Measurements from ENCODE around the gene SPATA31D3.
"Not testable (repeated sequence)": the region's sequence is repeated elsewhere in the genome, so short reads cannot be mapped to it uniquely, and the experiment has no call there.

The SPATA31D3 gene

DNA sequence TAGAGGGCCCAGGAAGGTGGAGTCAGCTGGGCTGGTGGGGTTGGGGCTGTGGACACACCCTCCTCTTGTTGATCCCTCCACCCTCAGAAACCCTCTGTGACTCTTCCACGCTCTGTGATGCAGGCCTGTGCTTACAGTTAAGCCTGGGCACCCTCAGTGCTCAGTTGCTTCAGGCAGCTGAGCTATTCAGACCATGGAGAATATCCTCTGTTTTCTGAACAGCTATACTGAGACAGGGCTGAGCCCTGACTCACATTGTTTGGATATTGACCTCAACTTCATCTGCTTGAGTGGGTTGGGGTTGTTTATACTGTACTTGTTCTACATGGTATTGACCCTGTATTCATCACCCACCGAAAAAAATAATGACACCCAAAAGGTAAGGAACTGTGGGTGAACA, at the start of gene SPATA31D3:
SPATA31D3 (plus strand) TSS at position 108 of the 400 bp plus-strand sequence; CDS start at position 194, 86 bp downstream.
- H3K36me3 ChIP-seq (ENCODE audit: low read length); H3F3A ChIP-seq (ENCODE audit: insufficient read depth); H2AFZ ChIP-seq (ENCODE audit: low read depth, low read length, severe bottlenecking); H3K27me3 ChIP-seq (ENCODE audit: low read length); H3K9me3 ChIP-seq (ENCODE audit: insufficient read depth, low read length); H3K27ac ChIP-seq (ENCODE audit: low read depth, low read length); H3K79me2 ChIP-seq (ENCODE audit: insufficient read depth, low read length); H3K9ac ChIP-seq (ENCODE audit: low read length); H3K9me2 ChIP-seq (replicated peaks; ENCODE audit: insufficient read depth, low read length); H3K4me3 ChIP-seq (ENCODE audit: insufficient read depth, low read length, poor library complexity, severe bottlenecking); H3K4me2 ChIP-seq (ENCODE audit: low read depth, low read length, poor library complexity, severe bottlenecking); H4K20me1 ChIP-seq (ENCODE audit: low read depth, low read length): not testable (repeated sequence)

DNA sequence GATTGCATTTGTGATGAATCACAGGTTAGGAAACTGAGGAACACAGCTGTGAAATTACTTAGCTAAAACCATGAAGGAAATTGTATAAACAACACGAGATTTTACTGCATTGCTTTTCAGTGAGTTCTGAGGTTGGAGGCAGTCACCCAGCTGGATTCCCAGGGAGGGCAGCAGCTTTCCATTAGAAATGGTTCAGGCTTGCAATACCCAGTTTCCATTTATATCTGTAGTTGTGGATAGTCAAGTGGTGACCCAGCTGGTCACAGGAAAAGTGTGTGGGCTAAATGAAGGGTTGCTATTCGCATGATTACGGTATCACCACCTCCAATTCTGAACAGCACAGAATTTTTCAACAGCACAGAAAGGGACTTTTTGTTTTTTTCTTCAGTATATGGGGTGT, 49.4 kb upstream of the SPATA31D3 start:
- Histone ChIP-seq H3K4me2 (ENCODE audit: low read depth, low read length, poor library complexity, severe bottlenecking) (no peak overlapping the region), H3K9me2 (replicated peaks; ENCODE audit: insufficient read depth, low read length) (no peaks in the 10 kb centered on the region), H3K36me3 (ENCODE audit: low read length) (no peaks in the 10 kb centered on the region), H3K27ac (ENCODE audit: low read depth, low read length) (no peak overlapping the region), H3F3A (ENCODE audit: insufficient read depth) (no peaks in the 10 kb centered on the region), H3K9ac (ENCODE audit: low read length) (no peak overlapping the region), H3K4me3 (ENCODE audit: insufficient read depth, low read length, poor library complexity, severe bottlenecking) (no peak overlapping the region), H3K9me3 (ENCODE audit: insufficient read depth, low read length) (no peaks in the 10 kb centered on the region), H3K79me2 (ENCODE audit: insufficient read depth, low read length) (no peaks in the 10 kb centered on the region), H3K27me3 (ENCODE audit: low read length) (no peaks in the 10 kb centered on the region), H4K20me1 (ENCODE audit: low read depth, low read length) (no peaks in the 10 kb centered on the region), H2AFZ (ENCODE audit: low read depth, low read length, severe bottlenecking) (no peak overlapping the region)
- TF ChIP-seq, protein P1, sequence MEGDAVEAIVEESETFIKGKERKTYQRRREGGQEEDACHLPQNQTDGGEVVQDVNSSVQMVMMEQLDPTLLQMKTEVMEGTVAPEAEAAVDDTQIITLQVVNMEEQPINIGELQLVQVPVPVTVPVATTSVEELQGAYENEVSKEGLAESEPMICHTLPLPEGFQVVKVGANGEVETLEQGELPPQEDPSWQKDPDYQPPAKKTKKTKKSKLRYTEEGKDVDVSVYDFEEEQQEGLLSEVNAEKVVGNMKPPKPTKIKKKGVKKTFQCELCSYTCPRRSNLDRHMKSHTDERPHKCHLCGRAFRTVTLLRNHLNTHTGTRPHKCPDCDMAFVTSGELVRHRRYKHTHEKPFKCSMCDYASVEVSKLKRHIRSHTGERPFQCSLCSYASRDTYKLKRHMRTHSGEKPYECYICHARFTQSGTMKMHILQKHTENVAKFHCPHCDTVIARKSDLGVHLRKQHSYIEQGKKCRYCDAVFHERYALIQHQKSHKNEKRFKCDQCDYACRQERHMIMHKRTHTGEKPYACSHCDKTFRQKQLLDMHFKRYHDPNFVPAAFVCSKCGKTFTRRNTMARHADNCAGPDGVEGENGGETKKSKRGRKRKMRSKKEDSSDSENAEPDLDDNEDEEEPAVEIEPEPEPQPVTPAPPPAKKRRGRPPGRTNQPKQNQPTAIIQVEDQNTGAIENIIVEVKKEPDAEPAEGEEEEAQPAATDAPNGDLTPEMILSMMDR (IDR thresholded peaks at IDR 0.05; ENCODE audit: insufficient read depth, low read length, poor library complexity, severe bottlenecking) = no peak
- no peak for TF ChIP-seq EZH2phosphoT487 (conservative IDR thresholded peaks at IDR 0.05; ENCODE audit: low read length)

DNA sequence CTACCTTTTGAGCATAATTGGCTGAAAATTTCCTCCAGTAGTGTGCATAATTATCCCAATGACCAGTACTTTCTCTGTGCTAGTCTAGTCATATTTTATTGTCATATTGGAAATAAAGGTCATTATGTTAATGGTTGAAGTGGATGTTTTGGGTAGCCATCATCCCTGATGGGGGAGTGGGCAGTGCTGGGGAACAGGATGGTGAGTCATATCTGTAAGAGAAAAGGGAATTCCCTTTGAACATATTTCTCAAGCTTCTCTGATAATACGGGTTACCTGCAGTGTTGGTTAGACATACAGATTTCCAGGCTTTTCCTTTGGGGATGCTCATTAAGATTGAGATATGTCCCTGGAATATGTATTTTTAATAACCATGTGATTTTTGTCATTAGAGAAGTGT, 48.4 kb upstream of the SPATA31D3 start:
- Histone ChIP-seq H3K9me2 (replicated peaks; ENCODE audit: insufficient read depth, low read length) (no peaks in the 10 kb centered on the region), H3K27me3 (ENCODE audit: low read length) (no peaks in the 10 kb centered on the region), H3K4me2 (ENCODE audit: low read depth, low read length, poor library complexity, severe bottlenecking) (no peak overlapping the region), H3K9me3 (ENCODE audit: insufficient read depth, low read length) (no peaks in the 10 kb centered on the region), H3K9ac (ENCODE audit: low read length) (no peak overlapping the region), H3F3A (ENCODE audit: insufficient read depth) (no peaks in the 10 kb centered on the region), H3K36me3 (ENCODE audit: low read length) (no peaks in the 10 kb centered on the region), H3K27ac (ENCODE audit: low read depth, low read length) (no peak overlapping the region), H4K20me1 (ENCODE audit: low read depth, low read length) (no peaks in the 10 kb centered on the region), H2AFZ (ENCODE audit: low read depth, low read length, severe bottlenecking) (no peak overlapping the region), H3K4me3 (ENCODE audit: insufficient read depth, low read length, poor library complexity, severe bottlenecking) (no peak overlapping the region), H3K79me2 (ENCODE audit: insufficient read depth, low read length) (no peaks in the 10 kb centered on the region)
- TF ChIP-seq EZH2phosphoT487 (conservative IDR thresholded peaks at IDR 0.05; ENCODE audit: low read length) = no peak
- TF ChIP-seq, protein P1 (IDR thresholded peaks at IDR 0.05; ENCODE audit: insufficient read depth, low read length, poor library complexity, severe bottlenecking) = no peak

- no peak overlapping the region for H3K27ac ChIP-seq (ENCODE audit: low read depth, low read length)
- H3K36me3 ChIP-seq (ENCODE audit: low read length) = no peaks in the 10 kb centered on the region
- TF ChIP-seq, protein P1 (IDR thresholded peaks at IDR 0.05; ENCODE audit: insufficient read depth, low read length, poor library complexity, severe bottlenecking) = no peak
- TF ChIP-seq EZH2phosphoT487 (conservative IDR thresholded peaks at IDR 0.05; ENCODE audit: low read length) = no peak
- no peaks in the 10 kb centered on the region for H3K9me3 ChIP-seq (ENCODE audit: insufficient read depth, low read length)
- no peaks in the 10 kb centered on the region for H4K20me1 ChIP-seq (ENCODE audit: low read depth, low read length)
- no peaks in the 10 kb centered on the region for H3K79me2 ChIP-seq (ENCODE audit: insufficient read depth, low read length)
- H3K4me3 ChIP-seq (ENCODE audit: insufficient read depth, low read length, poor library complexity, severe bottlenecking) = no peak overlapping the region
- no peaks in the 10 kb centered on the region for H3K27me3 ChIP-seq (ENCODE audit: low read length)
- no peaks in the 10 kb centered on the region for H3F3A ChIP-seq (ENCODE audit: insufficient read depth)
- H3K4me2 ChIP-seq (ENCODE audit: low read depth, low read length, poor library complexity, severe bottlenecking) = no peak overlapping the region
- H3K9me2 ChIP-seq (replicated peaks; ENCODE audit: insufficient read depth, low read length) = no peaks in the 10 kb centered on the region
- no peak overlapping the region for H2AFZ ChIP-seq (ENCODE audit: low read depth, low read length, severe bottlenecking)
- no peak overlapping the region for H3K9ac ChIP-seq (ENCODE audit: low read length)
Measured at GRCh38 chr9:81896070-81896469, 47.2 kb upstream of the SPATA31D3 start.

Measured in SU-DHL-6 (cell line).